NT2/D1 (cell line): ENCODE results near the gene RUNX2.

ENCODE experiments used
- DNase-seq: peaks from one replicate; pipeline ENCODE4 v3.0.0-alpha.2; 2011; ENCODE audit warnings: low read depth, low spot score
- H3K27me3 ChIP-seq: 2 replicates; pipeline ENCODE4 v1.6.0; 2011; ENCODE audit warnings: mild to moderate bottlenecking; ENCODE audit not compliant: insufficient read length, insufficient read depth
- H3K36me3 ChIP-seq: 2 replicates; pipeline ENCODE4 v1.6.1; 2011; ENCODE audit warnings: mild to moderate bottlenecking, low read length, mixed read lengths; ENCODE audit not compliant: insufficient read depth, insufficient read length
- H3K4me1 ChIP-seq: 2 replicates; pipeline ENCODE4 v1.5.1; 2011; ENCODE audit not compliant: insufficient read depth, insufficient read length
- H3K4me3 ChIP-seq: 2 replicates; pipeline ENCODE4 v1.5.1; 2011; ENCODE audit warnings: low read depth; ENCODE audit not compliant: insufficient read length
- H3K9ac ChIP-seq: 2 replicates; pipeline ENCODE4 v1.6.0; 2011; ENCODE audit warnings: low read depth; ENCODE audit not compliant: insufficient read length
- H3K9me3 ChIP-seq: 2 replicates; pipeline ENCODE4 v1.5.1; 2011; ENCODE audit warnings: mild to moderate bottlenecking, low read length; ENCODE audit not compliant: insufficient read depth
- SUZ12 ChIP-seq: IDR thresholded peaks from 2 replicates; pipeline ENCODE4 v1.6.1; 2011; ENCODE audit not compliant: insufficient read length, insufficient read depth; ENCODE audit errors: extremely low read depth
- YY1 ChIP-seq: IDR thresholded peaks from 2 replicates; pipeline ENCODE4 v1.6.1; 2011; ENCODE audit not compliant: insufficient read length, insufficient read depth
- ZNF274 ChIP-seq: IDR thresholded peaks from 2 replicates; pipeline ENCODE4 v1.6.1; 2011; ENCODE audit warnings: mild to moderate bottlenecking, low read depth, low read length

RUNX2 gene

GRCh38 chr6:45609141-45609638 is 281.1 kb downstream of the RUNX2 start:
- DNase-seq: no peak
- H3K4me3 ChIP-seq: no peak overlapping the region
- no peaks in the 10 kb centered on the region for H3K36me3 ChIP-seq
- no peak overlapping the region for H3K9ac ChIP-seq
- no peak for TF ChIP-seq YY1
- no peak for TF ChIP-seq SUZ12
- no peak for TF ChIP-seq ZNF274
- no peaks in the 10 kb centered on the region for H3K9me3 ChIP-seq
- H3K27me3 ChIP-seq: no peaks in the 10 kb centered on the region
- no peaks in the 10 kb centered on the region for H3K4me1 ChIP-seq

- TF ChIP-seq YY1: no peak
- no peak for TF ChIP-seq ZNF274
- TF ChIP-seq SUZ12: no peak
- no peaks in the 10 kb centered on the region for H3K27me3 ChIP-seq
- DNase-seq: no peak
- no peaks in the 10 kb centered on the region for H3K36me3 ChIP-seq
- no peaks in the 10 kb centered on the region for H3K9me3 ChIP-seq
- H3K4me1 ChIP-seq: no peaks in the 10 kb centered on the region
- H3K9ac ChIP-seq: no peak overlapping the region
- no peak overlapping the region for H3K4me3 ChIP-seq
Observed at GRCh38 chr6:45610374-45610773, 282.2 kb downstream of the RUNX2 start.

GRCh38 chr6:45610832-45611231 is 282.7 kb downstream of the RUNX2 start:
- TF ChIP-seq ZNF274 (no peak), YY1 (no peak), SUZ12 (no peak)
- no peak overlapping the region for H3K4me3 ChIP-seq
- no peak for DNase-seq

GRCh38 chr6:45611491-45611890 is 283.4 kb downstream of the RUNX2 start:
- H3K4me1 ChIP-seq: no peaks in the 10 kb centered on the region
- no peaks in the 10 kb centered on the region for H3K27me3 ChIP-seq
- H3K36me3 ChIP-seq: no peaks in the 10 kb centered on the region
- H3K9me3 ChIP-seq: no peaks in the 10 kb centered on the region
- TF ChIP-seq ZNF274 (no peak), SUZ12 (no peak), YY1 (no peak)
- no peak overlapping the region for H3K9ac ChIP-seq
- no peak overlapping the region for H3K4me3 ChIP-seq
- no peak for DNase-seq

More at GRCh38 chr6:45610832-45611231, 282.7 kb downstream of the RUNX2 start:
- Histone ChIP-seq H3K36me3 (no peaks in the 10 kb centered on the region), H3K9ac (no peak overlapping the region), H3K4me1 (no peaks in the 10 kb centered on the region), H3K9me3 (no peaks in the 10 kb centered on the region), H3K27me3 (no peaks in the 10 kb centered on the region)

GRCh38 chr6:45613656-45614055 is 285.5 kb downstream of the RUNX2 start:
- TF ChIP-seq ZNF274 (no peak), SUZ12 (no peak), YY1 (no peak)
- Histone ChIP-seq H3K4me3 (no peak overlapping the region), H3K4me1 (no peaks in the 10 kb centered on the region), H3K9ac (no peak overlapping the region), H3K9me3 (no peaks in the 10 kb centered on the region), H3K36me3 (no peaks in the 10 kb centered on the region), H3K27me3 (no peaks in the 10 kb centered on the region)
- DNase-seq: no peak

GRCh38 chr6:45614488-45615285 is 286.6 kb downstream of the RUNX2 start:
- no peaks in the 10 kb centered on the region for H3K4me1 ChIP-seq
- no peaks in the 10 kb centered on the region for H3K9me3 ChIP-seq
- TF ChIP-seq YY1 (no peak), ZNF274 (no peak), SUZ12 (no peak)
- H3K36me3 ChIP-seq: no peaks in the 10 kb centered on the region
- no peak overlapping the region for H3K4me3 ChIP-seq
- no peaks in the 10 kb centered on the region for H3K27me3 ChIP-seq
- no peak for DNase-seq
- H3K9ac ChIP-seq: no peak overlapping the region

GRCh38 chr6:45616209-45616608 is 288.1 kb downstream of the RUNX2 start:
- H3K36me3 ChIP-seq: no peaks in the 10 kb centered on the region
- no peaks in the 10 kb centered on the region for H3K27me3 ChIP-seq
- H3K9ac ChIP-seq: no peak overlapping the region
- H3K9me3 ChIP-seq: no peaks in the 10 kb centered on the region
- DNase-seq: no peak
- H3K4me1 ChIP-seq: no peaks in the 10 kb centered on the region
- no peak for TF ChIP-seq ZNF274
- TF ChIP-seq SUZ12: no peak
- TF ChIP-seq YY1: no peak
- H3K4me3 ChIP-seq: no peak overlapping the region

- no peak for TF ChIP-seq ZNF274
- TF ChIP-seq YY1: no peak
- TF ChIP-seq SUZ12: no peak
- Histone ChIP-seq H3K9me3 (no peaks in the 10 kb centered on the region), H3K4me1 (no peaks in the 10 kb centered on the region), H3K4me3 (no peak overlapping the region), H3K27me3 (no peaks in the 10 kb centered on the region), H3K36me3 (no peaks in the 10 kb centered on the region), H3K9ac (no peak overlapping the region)
- DNase-seq: no peak
Observed at GRCh38 chr6:45617441-45617840, 289.3 kb downstream of the RUNX2 start.
